NT2/D1 (cell line): ENCODE measurements around the gene NCAM2.

Experiments
- DNase-seq: peaks from one replicate; pipeline ENCODE4 v3.0.0-alpha.2; 2011; ENCODE audit warnings: low read depth, low spot score
- H3K27me3 ChIP-seq: 2 replicates; pipeline ENCODE4 v1.6.0; 2011; ENCODE audit warnings: mild to moderate bottlenecking; ENCODE audit not compliant: insufficient read length, insufficient read depth
- H3K36me3 ChIP-seq: 2 replicates; pipeline ENCODE4 v1.6.1; 2011; ENCODE audit warnings: mild to moderate bottlenecking, low read length, mixed read lengths; ENCODE audit not compliant: insufficient read depth, insufficient read length
- H3K4me1 ChIP-seq: 2 replicates; pipeline ENCODE4 v1.5.1; 2011; ENCODE audit not compliant: insufficient read depth, insufficient read length
- H3K4me3 ChIP-seq: 2 replicates; pipeline ENCODE4 v1.5.1; 2011; ENCODE audit warnings: low read depth; ENCODE audit not compliant: insufficient read length
- H3K9ac ChIP-seq: 2 replicates; pipeline ENCODE4 v1.6.0; 2011; ENCODE audit warnings: low read depth; ENCODE audit not compliant: insufficient read length
- H3K9me3 ChIP-seq: 2 replicates; pipeline ENCODE4 v1.5.1; 2011; ENCODE audit warnings: mild to moderate bottlenecking, low read length; ENCODE audit not compliant: insufficient read depth
- SUZ12 ChIP-seq: IDR thresholded peaks from 2 replicates; pipeline ENCODE4 v1.6.1; 2011; ENCODE audit not compliant: insufficient read length, insufficient read depth; ENCODE audit errors: extremely low read depth
- YY1 ChIP-seq: IDR thresholded peaks from 2 replicates; pipeline ENCODE4 v1.6.1; 2011; ENCODE audit not compliant: insufficient read length, insufficient read depth
- ZNF274 ChIP-seq: IDR thresholded peaks from 2 replicates; pipeline ENCODE4 v1.6.1; 2011; ENCODE audit warnings: mild to moderate bottlenecking, low read depth, low read length

NCAM2 gene

DNA sequence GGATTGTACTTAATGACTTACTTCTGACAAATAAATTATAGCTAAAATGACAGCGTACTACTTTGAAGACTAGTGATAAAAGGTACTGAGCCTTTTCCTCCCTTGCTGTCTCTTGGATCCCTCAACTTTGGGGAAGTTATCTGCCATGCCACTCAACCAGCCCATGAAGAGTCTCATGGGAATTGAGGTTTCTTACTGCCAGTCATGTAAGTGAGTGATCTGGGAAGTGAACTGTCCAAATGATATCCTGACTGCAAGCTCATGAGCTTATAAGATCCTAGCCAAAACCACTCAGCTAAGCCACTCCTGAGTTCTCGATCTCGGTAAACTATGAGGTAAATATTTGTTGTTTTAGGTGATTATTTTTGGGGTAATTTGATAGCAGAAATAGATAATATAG lies 247.8 kb downstream of the NCAM2 start:
- no peak for DNase-seq
- Histone ChIP-seq H3K27me3 (no peaks in the 10 kb centered on the region), H3K9me3 (no peaks in the 10 kb centered on the region), H3K4me1 (no peaks in the 10 kb centered on the region), H3K36me3 (no peaks in the 10 kb centered on the region), H3K9ac (no peak overlapping the region), H3K4me3 (no peak overlapping the region)
- TF ChIP-seq SUZ12 (no peak), YY1 (no peak)

DNA sequence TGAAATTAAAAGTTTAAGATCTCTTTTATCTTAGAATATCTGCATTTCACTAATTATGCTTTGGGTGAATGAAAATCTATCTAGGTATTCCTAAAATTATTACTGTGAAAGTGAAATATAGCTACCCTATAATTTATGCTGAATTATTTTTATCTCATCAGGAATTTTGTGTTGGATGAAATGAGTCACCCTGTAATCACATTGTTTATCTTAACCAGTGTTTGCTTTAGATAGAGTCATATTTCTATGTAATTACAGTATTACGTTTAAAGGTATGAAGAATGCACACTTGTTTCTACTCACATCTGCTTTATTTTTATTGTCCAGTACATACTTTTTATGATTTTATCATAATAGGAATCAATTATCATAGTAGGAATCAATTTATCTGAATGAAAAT lies 249.2 kb downstream of the NCAM2 start:
- Histone ChIP-seq H3K27me3 (no peaks in the 10 kb centered on the region), H3K9me3 (no peaks in the 10 kb centered on the region), H3K36me3 (no peaks in the 10 kb centered on the region), H3K4me3 (no peak overlapping the region), H3K4me1 (no peaks in the 10 kb centered on the region), H3K9ac (no peak overlapping the region)
- no peak for TF ChIP-seq SUZ12
- TF ChIP-seq ZNF274 = no peak
- TF ChIP-seq YY1 = no peak
- no peak for DNase-seq

DNA sequence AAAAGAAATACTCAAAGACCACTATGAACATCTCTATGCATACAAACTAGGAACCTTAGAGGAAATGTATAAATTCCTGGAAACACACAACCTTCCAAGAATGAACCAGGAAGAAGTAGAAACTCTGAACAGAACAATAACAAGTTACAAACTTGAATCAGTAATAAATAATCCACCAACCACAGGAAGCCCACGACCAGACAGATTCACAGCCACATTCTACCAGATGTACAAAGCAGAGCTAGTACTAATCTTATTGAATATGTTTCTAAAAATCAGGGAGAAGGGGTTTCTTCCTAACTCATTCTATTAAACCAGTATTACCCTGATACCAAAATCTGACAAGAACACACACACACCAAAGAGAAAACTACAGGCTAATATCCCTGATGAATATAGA lies 263.8 kb downstream of the NCAM2 start:
- Histone ChIP-seq H3K36me3 (no peaks in the 10 kb centered on the region), H3K27me3 (no peaks in the 10 kb centered on the region), H3K9ac (no peak overlapping the region), H3K4me3 (no peak overlapping the region), H3K9me3 (no peaks in the 10 kb centered on the region), H3K4me1 (no peaks in the 10 kb centered on the region)
- no peak for TF ChIP-seq SUZ12
- no peak for TF ChIP-seq YY1
- TF ChIP-seq ZNF274 = no peak
- no peak for DNase-seq

DNA sequence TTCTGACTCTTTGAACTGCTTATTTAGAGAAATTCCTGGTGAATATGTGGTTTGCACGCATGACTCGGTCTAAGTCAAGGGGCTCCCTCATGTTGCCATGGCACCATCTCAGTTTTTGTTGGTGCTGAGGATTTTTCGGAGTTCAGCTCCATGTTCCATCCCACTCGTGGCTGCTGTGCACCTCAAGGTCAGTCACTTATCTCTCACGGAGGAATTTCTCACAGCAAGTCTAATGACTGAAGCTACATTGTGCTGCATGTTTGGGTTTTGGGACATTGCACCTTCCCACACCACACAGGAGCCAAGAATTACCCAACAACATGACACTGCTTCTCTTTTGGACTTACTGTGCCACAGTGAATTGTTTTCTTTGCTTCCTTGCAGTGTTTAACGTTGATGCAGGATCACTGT lies 269.9 kb downstream of the NCAM2 start:
- Histone ChIP-seq H3K27me3 (no peaks in the 10 kb centered on the region), H3K9me3 (no peaks in the 10 kb centered on the region), H3K4me1 (no peaks in the 10 kb centered on the region), H3K4me3 (no peak overlapping the region), H3K9ac (no peak overlapping the region), H3K36me3 (no peaks in the 10 kb centered on the region)
- DNase-seq = no peak
- TF ChIP-seq ZNF274 = no peak
- TF ChIP-seq SUZ12 = no peak
- no peak for TF ChIP-seq YY1

DNA sequence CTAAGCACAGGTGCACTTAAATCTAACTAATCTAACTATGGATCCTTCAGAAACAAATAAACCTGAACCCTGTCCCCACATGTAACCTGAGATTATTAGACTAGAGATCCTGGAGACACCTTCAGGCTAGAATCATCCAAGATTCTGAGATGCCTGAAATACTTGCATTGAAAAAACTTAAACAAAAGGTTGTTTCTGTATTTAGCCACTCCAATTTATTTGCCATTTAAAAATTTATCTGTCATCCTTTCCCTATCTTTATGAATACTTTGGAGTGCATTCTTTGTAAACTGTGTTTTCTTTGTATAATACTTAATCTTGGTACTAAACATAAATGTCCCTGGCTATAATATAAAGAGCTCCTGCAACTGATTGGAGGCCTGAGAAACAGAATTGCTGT lies 270.7 kb downstream of the NCAM2 start:
- H3K9me3 ChIP-seq = no peaks in the 10 kb centered on the region
- no peaks in the 10 kb centered on the region for H3K27me3 ChIP-seq
- H3K4me3 ChIP-seq = no peak overlapping the region
- TF ChIP-seq YY1 = no peak
- TF ChIP-seq SUZ12 = no peak
- TF ChIP-seq ZNF274 = no peak
- no peaks in the 10 kb centered on the region for H3K36me3 ChIP-seq
- no peak for DNase-seq
- H3K9ac ChIP-seq = no peak overlapping the region
- no peaks in the 10 kb centered on the region for H3K4me1 ChIP-seq

DNA sequence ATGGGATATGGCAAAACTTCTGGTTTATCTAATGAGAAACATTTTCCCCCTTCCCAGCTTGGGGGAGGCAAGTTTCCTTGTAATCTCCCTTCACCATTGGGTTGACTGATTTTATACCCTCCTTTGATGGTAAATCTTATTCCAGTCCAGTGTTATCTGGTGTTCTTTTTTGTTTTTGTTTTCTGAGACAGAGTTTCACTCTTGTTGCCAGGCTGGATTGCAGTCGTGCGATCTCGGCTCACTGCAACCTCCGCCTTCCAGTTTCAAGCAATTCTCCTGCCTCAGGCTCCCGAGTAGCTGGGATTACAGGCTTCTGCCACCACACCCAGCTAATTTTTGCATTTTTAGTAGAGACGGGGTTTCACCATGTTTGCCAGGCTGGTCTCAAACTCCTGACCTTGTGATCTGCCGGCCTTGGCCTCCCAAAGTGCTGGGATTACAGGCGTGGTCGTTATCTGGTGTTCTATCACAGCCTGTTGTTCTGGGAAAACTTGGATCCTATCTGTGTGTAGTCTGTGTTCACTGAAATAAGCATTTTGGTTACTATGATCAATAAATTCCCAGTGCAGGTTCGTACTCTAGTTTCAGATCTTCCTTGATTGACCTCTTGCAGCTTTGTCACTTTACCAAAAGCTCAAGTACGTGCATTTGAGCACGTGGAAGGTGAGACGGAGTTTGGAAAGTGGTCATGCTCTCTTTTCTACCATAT lies 281.1 kb downstream of the NCAM2 start:
- Histone ChIP-seq H3K9ac (no peak overlapping the region), H3K9me3 (no peaks in the 10 kb centered on the region), H3K4me3 (no peak overlapping the region), H3K4me1 (no peaks in the 10 kb centered on the region), H3K27me3 (no peaks in the 10 kb centered on the region), H3K36me3 (no peaks in the 10 kb centered on the region)
- DNase-seq = no peak
- TF ChIP-seq YY1 = no peak
- no peak for TF ChIP-seq ZNF274
- TF ChIP-seq SUZ12 = no peak

DNA sequence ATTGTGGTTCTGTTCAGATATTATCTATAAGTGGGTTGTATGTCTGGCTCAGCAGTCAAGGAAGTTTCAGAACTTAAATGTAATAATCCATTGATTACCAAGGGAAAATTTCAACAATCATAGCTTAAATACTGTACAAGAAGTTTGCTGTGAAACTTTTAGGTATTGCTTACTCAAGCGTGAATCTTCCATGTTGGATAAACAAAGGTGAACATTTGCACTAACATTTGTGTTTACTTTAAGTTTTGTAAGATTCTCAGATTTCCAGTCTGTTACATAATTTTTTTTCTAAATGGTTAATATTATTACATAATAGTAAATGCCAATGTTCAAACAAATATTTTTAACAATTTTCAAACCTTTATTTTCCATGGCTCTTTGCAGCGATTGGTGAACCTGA lies 285.6 kb downstream of the NCAM2 start:
- Histone ChIP-seq H3K9me3 (no peaks in the 10 kb centered on the region), H3K36me3 (no peaks in the 10 kb centered on the region), H3K4me3 (no peak overlapping the region), H3K27me3 (no peaks in the 10 kb centered on the region), H3K9ac (no peak overlapping the region), H3K4me1 (no peaks in the 10 kb centered on the region)
- no peak for DNase-seq
- TF ChIP-seq ZNF274 (no peak), YY1 (no peak), SUZ12 (no peak)
